ENCODE measurements around the gene INF2. TPM values are rescaled to one million over a fixed set of nuclear protein-coding genes. Genes with fewer than 3 reads are reported as not detected.

Gene INF2
- polyA plus RNA-seq, 5 donors, result 35.6 to 73.2 (median 52.3) TPM

DNA sequence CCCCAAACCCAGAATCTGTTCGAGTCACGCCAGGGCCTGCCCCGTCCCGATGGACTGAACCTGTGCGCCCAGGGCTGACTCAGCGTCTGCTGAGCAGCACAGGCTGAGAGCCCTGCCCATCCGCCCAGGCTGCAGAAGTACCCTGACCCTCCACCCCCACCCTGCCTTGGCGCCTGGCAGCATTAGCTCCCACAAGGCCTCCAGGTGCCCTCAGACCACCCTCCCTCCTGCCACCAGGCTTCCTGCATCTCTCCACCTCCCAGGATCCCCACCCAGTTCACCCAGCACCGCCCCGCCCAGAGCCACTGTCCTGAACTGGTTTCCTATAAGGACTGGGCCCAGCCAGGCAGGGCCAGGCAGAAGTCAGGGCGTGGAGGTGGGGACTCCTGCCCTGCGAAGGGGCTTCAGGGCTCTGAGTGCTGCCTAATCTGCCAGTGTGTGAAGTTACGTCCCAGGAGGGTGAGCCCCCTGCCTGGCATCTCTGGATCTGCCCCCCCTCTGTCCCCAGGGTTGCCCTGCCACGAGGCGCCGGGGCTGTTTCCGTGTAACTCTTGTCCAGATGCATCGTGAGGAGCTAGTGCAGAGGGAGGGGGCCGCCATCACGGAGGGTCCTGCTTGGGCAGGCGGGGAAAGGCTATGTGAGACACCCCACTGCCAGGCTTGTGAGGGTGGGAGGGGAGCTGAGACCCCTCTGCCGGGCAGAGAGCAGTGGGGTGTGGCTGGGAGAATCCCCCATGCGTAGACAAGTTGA lies 43.7 kb downstream of the INF2 start:
- DNase-seq, result no peak

DNA sequence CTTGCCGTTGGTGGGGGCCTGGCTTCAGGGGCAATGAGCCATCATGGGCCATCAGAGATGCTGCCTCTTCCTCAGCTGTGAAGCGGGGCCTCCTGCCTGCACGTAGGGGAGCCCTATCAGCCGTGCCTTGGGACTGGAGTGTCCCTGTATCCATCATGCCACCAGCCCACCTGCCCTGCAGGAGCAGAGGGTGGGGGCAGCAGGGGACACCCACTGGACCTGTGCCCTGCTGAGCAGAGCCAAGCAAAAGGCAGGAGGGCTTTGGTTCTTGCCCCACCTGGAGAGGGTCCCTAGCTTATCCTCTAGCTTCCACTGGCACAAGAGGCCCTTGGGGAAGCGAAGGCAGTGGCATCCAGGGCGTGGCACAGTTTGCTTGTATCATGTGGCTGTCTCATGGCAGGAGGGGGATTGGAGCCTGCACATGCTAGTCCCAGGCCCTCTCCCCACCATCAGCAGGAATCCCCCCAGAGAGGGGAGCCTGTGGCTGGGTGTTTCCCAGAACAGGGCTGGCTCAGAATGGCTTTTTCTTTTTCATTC lies 44.7 kb downstream of the INF2 start:
- DNase-seq, result no peak

DNA sequence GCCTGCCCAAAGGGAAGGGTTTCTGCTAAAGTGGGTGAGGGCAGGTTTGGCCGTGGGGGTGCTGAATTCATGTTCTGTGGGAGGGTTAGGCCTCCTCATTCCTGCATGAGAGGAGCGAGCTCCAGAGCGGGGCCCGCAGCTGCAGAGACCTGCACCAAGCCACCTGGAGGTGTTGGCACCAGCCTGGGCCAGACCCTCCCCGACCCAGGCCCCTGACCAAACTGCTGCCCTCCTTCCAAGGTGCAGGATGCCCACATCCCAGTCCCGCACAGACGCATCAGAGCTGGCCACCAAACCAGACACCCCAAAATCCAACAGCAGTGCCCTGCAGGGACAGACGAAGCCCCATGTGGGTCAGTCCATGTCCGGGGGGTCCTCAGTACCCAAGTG lies 45.2 kb downstream of the INF2 start:
- no peak for DNase-seq

DNA sequence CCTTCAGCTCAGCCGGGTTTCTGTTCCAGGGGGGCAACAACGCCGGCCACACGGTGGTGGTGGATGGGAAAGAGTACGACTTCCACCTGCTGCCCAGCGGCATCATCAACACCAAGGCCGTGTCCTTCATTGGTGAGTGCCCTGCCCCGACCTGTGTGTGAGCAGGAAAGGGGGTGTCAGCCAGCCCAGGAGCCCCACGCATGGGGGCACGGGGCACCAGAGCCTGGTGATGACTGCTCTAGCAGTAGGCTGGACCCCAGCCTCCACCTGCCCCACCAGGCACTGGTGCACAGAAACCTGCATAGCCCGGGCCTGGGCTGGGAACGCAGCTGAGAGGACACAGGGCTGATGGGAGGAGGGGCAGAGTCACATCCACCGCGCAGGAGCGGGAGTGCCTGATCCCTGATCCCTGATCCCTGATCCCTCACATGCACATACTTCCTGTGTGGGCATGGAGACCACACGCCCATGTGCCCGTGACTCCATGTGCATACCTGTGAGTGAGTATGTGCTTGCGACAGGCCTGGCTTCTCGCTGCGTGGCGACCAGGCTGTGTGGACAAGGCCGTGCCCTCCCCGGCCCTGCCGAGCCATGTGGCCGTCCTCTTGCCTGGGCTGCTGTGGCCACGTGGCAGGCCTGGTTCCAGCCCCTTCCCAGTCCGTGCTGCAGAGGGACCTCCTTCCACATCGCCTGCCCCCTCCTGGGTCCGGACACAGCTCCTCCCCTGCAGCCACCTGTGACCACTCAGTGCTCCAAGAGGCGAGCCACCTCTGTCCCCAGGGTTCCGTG lies 45.8 kb downstream of the INF2 start:
- no peak for DNase-seq

DNA sequence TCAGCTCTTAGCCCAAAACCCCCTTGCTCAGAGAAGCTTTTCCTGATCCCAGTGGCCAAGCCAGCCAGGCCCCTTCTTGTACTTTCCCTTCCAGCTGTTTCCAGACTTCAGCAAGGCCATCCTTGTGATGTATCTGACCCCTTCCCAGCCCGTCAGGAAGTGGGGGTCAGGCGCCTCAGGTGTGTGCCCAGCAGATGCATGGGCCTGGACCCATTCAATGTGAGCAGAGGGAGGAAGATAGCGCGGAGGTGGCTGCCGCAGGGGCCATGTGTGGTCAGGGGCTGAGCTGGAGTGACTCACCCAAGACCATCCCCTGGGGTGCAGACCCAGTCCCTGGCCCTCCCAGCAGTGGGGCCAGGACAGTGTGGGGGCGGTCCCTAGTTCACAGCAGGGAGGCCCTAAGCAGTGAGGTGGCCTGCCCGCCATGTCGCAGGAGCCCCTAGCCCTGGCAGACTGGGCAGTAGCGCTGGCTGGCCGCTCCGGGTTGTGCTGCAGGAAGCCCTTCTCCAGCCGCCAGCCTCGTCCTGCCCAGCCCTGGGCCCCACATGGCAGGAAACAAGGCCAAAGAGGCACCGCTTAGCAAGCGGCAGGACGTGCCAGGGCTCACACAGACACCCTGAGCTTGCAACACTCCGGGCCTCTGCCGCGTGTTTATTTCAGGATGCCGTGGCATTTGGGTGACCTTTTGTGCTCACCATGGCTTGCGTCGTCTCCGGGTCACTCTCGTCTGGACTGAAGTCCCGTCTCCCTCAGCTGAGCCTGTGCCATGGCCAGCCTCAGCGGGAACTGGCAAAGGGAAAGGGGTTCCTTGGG lies 46.6 kb downstream of the INF2 start:
- DNase-seq, result peak; percentile 70 to 76

DNA sequence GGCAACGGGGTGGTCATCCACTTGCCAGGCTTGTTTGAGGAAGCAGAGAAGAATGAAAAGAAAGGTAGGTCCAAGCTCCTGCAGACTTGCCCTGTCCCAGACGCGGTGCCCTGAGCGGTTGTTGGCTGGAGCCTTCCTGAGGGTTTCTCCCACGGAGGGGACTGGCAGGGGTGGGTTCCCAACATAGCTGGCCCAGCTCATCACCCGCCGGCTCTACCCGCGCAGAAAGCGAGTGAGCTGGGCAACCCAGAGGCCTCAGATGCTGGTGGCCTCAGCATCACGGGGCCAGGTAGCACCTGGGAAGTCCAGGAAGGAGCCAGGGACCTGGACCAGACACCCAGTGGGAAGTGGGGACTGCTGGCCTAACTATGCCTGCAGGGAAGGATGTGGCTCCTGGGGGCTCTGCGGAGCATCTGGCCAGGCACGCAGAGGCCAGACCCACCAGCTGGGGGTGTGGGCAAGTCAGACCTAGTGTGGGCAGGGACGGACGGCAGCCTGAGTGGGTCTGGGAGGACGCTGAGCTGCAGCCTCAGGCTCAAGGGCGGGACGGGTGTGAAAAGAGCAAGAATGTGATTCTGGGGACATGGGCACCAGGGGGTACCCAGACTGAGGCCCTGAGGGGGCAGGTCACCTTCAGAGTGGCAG lies 49.1 kb downstream of the INF2 start:
- DNase-seq, result no peak

DNA sequence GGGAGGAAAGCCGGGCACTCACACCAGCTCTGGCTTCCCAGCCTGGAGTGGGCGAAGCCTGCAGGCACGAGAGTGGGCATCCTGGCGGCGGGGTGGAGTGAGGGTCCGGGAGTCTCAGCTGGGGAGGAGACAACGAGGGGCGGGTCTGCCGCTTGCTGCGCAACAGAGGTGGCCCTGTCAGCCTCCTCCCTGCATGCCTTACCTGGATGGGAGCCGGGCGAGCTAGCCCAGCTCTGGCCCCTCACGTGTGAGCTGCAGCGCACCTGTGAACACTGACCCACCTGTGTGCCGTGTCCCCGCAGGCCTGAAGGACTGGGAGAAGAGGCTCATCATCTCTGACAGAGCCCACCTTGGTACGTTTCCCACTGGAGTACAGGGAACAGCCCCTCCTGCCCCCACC lies 49.6 kb downstream of the INF2 start:
- no peak for DNase-seq

DNA sequence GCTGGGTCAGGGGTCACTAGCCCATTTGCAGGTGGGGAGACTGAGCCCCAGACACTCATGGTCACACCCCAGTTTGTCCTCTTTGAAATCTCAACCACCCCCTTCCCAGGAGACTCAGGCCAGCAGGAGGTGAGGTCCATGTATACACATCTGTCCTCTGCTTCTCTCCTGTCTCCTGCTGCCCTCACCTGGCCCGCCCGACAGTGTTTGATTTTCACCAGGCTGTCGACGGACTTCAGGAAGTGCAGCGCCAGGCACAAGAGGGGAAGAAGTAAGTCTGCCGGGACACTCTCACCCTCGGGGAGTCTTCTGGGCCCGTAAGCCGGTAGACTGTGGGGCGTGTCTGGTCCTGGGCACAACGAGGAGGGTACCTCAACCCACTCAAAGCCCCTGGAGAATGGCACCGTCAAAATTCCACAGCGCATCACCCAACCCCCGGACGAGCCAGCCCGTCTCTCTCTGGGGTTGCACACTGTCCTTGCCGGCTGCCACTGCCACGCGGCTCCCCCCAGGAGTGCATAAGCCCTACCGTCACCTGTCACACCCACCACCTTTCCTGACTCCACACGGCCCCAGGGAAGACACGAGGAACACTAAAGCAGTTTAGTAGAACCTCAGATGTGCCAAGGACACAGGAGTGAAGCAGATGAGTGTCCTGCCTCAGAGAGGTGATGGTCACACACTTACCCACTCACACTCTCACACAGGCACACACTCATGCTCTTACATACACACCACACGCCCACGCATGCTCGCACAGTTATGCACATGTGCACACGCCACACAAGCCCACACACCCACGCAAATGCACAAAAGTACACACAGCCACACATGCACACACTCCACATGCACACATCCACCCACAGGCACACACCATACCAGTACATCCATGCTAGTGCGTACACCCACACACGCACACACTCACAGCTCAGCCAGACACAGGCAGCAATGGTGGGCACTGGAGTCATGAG lies 50.4 kb downstream of the INF2 start:
- no peak for DNase-seq

DNA sequence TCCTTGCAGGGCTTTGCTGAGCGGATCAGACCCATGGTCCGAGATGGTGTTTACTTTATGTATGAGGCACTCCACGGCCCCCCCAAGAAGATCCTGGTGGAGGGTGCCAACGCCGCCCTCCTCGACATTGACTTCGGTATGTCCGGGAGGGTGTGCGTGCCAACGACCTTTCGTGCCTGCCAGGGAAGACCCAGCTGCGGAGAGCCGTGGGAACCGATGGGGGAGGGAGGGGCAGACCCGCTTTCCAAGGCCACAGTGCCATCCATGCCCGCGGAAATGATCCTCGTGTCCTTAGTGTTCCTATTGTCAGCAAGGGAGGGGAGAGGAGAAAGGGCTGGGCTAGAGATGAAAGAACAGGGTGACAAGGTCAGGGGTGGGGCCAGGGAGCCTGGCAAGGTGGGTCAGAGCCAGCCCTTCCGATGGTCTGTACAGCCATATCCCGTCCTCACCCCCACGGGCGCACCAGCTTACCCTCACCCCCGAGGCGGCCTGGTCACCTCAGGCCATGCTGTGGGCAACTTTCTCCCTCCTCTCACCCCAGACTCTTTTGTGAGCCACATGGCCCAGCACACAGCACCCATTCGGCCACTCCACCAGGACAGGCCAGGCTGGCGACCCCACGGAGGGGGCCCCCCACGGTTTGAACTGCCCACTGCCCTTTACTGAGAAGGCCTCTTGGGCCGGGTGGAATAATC lies 51.8 kb downstream of the INF2 start:
- no peak for DNase-seq

DNA sequence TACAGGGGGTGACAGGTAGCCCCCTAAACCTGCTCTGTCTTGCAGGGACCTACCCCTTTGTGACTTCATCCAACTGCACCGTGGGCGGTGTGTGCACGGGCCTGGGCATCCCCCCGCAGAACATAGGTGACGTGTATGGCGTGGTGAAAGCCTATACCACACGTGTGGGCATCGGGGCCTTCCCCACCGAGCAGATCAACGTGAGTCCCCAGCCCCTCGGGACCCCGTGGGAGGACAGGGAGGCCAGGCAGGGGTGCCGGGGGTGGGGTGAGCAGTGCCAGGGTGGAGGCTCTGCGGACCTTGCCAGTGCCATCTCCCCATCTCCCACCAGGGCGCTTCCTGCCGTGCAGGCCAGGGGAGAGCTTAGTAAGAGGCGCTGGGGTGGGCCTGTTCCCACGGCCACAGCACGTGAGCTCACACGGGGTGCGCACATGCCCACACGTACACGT lies 52.4 kb downstream of the INF2 start:
- no peak for DNase-seq

DNA sequence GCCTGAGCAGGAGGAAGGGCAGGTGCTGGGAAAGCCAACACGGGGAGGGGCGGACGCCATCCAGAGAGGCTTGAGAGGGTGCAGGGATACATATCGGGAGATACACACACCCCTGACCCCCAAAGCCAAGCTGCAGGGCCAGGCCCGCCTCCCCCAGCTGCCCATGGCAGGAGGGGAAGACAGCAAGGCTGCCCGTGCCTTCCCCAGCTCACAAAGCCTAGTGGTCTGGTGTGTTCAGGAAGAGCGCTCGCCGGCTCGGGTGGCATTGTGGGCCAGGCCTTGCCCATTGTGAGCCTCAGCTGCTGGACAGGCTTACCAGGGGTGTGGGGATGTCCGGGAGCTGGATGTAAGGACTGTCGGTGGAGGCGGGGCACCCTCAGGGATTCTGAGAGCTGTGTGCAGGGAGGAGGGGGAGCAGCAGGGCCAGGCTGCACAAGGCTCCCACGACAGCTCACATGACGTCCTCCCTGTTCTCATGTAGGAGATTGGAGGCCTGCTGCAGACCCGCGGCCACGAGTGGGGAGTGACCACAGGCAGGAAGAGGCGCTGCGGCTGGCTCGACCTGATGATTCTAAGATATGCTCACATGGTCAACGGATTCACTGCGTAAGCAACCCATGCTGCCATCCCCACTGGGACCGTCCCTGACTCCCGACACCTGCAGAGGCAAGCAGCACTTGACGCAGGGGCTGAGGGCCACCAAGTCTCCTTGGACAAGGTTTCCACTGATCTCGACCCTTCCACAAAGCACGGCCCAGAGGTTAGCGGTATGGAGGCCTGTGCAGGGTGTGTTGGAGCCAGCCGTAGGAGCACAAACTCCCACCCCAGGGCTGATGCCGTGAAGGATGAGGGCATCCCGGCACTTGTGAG lies 53.4 kb downstream of the INF2 start:
- no peak for DNase-seq

DNA sequence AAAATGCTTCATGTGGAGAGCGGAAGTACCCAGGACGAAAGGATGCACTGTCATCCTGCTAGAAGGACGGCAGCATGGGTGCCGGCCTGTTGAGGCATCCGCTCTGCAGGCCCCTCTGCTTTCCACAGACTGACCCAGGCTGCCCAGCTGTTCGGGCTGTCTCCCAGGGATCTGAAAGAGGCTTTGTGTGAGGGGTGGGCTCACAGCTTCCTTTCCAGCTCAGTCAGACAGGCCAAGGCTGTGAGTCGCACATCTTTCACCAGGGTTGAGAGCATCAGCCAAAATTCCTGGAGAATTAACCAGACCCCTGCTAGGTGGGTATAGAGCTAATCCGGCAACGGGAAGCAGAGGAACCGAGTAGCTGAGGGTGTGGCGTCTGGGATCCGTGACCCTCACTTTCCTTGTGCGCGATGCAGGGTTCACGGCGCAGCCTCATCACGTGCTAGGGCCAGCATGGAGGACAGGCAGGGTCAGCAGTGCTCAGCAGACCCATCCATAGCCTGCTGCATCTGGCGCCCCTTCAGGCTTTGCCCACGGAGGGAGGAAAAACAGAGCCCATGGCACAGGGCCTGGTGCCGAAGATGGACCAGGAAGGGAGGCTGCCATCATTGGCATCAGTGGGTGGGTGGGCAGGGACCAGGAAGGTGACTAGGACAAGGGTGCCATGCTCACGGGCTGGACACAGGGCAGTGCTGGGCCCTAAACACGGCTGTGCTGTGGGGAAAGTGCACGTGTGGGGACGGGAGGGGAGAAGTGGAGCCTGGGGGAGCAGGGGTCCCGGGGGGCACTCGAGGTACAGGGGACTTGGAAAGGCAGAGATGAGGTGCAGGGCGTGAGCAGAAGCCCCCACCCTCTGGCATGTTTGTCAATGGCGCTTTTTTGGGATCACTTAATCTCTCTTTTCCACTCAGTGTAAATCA lies 54.3 kb downstream of the INF2 start:
- DNase-seq, result no peak

DNA sequence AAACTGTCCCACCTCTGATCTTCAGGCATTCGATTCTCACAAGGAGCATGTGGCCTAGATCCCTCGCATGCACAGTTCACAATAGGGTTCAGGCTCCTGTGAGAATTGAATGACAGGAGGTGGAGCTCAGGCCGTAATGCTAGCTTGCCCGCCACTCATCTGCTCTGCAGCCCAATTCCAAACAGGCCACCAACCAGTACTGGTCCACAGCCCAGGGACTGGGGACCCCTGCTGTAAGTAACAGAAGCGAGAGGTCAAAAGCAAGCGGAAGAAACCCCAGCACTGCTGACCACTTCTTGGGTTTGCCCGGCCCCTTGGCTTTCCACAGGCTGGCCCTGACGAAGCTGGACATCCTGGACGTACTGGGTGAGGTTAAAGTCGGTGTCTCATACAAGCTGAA lies 55.1 kb downstream of the INF2 start:
- no peak for DNase-seq

DNA sequence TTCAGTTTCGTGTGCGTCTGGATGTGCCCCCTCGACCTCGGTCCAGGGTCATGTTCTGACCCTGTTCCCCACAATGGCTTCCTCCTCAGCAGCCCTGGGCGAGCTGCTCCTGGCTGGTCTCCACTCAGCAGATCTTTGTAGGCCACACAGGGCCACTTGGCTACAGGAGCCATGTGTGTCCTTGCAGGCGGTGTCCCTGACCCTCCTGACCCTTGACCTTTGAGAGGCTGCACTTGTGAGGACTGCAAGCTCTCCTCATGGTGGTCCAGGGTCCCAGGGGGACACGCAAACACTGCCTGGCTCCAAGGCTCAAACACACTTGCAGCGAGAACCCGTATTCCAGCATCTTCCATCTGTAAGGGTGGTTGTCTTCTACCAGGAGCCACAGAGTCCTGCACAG lies 56.0 kb downstream of the INF2 start:
- no peak for DNase-seq

DNA sequence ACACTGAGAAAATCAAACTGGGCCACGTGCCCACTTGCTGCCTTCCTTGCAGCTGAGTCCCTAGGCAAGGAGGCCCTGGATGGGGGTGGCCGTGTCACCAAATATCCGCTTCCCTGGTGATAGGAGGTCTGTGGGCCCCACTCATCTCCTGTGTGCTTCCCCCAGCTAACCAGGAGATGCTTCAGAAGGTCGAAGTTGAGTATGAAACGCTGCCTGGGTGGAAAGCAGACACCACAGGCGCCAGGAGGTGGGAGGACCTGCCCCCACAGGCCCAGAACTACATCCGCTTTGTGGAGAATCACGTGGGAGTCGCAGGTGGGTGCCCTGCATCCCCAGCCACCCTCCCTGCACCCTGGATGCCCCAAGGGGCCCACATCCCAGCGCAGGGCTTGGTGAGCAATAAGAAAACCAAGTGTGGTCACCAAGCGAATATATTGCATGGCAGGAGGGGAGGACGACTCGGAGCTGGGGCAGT lies 56.7 kb downstream of the INF2 start:
- no peak for DNase-seq

DNA sequence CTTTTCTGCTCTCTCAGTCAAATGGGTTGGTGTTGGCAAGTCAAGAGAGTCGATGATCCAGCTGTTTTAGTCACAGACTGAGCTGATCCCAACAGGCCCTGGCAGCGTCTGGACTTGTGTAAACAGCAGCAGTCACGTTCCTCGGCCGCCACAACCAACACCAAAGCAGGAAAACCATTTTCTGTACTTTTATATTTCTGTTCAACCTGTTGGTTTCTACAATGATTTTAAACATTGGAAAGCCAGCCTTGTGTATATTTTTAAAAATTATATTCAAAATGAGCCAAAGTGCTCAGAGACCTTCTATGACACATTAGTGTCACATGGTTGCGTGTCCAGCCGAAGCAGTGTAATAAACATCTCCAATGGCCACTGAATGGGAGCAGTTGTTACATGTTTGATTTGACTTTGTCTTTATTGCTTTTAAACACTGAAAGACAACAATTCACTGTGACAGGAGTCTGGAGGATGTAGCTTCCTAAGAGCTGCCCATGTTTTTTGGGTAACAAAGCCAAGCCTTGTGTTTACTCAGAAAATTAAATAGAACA lies 57.6 kb downstream of the INF2 start:
- DNase-seq, result peak; percentile 63 to 76

DNA sequence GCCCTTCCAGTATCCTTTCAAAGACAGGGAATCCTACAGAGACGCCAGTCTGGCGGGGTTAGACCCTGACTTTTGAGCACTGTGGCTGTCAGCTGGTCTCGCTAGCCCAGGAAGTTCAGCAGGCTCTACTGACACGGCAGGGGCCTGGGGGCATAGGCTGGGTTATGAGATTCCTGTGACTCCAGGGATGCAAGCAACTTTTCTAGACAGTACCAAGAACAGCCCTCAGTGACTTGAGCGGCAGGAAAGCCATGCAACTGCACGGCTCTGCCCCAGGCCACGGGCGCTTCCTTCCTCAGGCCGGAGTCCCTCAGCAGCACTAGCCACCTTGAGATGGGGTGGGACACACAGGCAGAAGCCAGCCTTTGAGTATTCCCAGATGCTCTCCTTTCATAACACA lies 58.5 kb downstream of the INF2 start:
- no peak for DNase-seq

Measured in right lung (tissue), 5 donors.